MM.1S (cell line): ENCODE data around the gene C3orf85.

Source experiments
- CTCF ChIP-seq: fragments of 300-600 bp; sonication (generic); IDR thresholded peaks from 2 replicates; pipeline ENCODE4 v1.5.1; 2016; ENCODE audit warnings: antibody characterized with exemption, low read length, mixed read lengths
- EZH2 ChIP-seq: fragments of 300-600 bp; sonication (generic); optimal IDR thresholded peaks from 2 replicates; pipeline ENCODE3; 2017; ENCODE audit warnings: low read depth, mild to moderate bottlenecking, antibody characterized with exemption, low read length, mixed read lengths
- EZH2phosphoT487 ChIP-seq: fragments of 300-600 bp; sonication (generic); IDR thresholded peaks from 2 replicates; pipeline ENCODE4 v1.6.1; 2018; ENCODE audit warnings: antibody characterized with exemption, low read length

- no peak for TF ChIP-seq CTCF
- TF ChIP-seq EZH2: no peak
- no peak for TF ChIP-seq EZH2phosphoT487
These were observed 19.3 kb downstream of the C3orf85 start for GRCh38 chr3:109155828-109156227.
